ENCODE data around the gene GPR33.

- TF ChIP-seq TCF12 (IDR thresholded peaks at IDR 0.05; ENCODE audit: low read depth), result no peak
- TF ChIP-seq TEAD4 (IDR thresholded peaks at IDR 0.05), result no peak
- TF ChIP-seq FOXM1 (IDR thresholded peaks at IDR 0.05; ENCODE audit: borderline replicate concordance, low read depth), result no peak
These were observed 8.8 kb downstream of the GPR33 start for GRCh38 chr14:31479027-31479426.
